ENCODE data around the gene ACTR1B. TPM values are rescaled to one million over a fixed set of nuclear protein-coding genes. Genes with fewer than 3 reads are reported as not detected.

ACTR1B gene
- total RNA-seq, 1 experiment from 2014 or later = 58.2 TPM

DNA sequence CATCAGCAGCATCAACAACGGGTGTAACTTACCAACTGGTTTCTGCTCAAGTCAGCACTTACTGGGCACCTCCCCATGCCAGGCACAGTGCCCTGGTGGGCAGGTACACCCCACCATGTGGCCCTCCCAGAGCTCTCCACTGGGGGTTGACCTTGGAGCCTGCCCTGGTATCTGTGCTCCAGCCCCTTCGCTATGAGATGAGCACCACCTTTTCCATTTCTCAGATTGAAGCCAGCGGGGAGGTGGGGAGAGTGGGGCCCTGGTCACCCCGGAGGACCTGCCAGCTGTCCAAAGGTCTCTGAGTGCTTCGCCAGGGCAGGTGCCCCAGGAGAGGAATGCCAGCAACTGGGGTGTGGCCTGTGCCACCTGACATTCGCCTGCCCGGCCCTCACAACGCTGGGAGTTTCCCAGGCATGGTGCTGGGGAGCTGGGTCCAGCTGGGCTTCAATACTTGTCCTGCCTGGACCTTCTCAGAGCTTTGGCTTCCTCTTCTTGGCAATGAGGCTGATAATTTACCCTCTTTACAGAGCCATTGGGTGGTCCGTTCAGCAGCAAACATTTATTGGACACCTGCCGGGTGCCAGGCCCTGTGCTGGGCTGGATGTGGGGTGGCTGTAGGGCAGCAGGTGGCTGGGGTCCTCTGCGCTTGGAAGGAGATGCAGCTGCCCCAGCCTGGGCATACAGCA lies 43.7 kb upstream of the ACTR1B start:
- H3K27ac Mint-ChIP-seq = no peak overlapping the region
- CTCF ChIA-PET = interaction anchor here (0.9 to 9.2 kb wide), 4 partner anchors 8 to 117 kb away, joined by 4 to 124 read pairs (median 32); no protein-coding TSS in a partner anchor
- no peak for DNase-seq (ENCODE audit: low spot score)
- POLR2A ChIA-PET = interaction anchor here (0.5 kb wide), 1 partner anchor 27 kb away, joined by 3 read pairs; no protein-coding TSS in a partner anchor
- no peak overlapping the region for H3K4me3 Mint-ChIP-seq
- TF ChIP-seq, protein P1, sequence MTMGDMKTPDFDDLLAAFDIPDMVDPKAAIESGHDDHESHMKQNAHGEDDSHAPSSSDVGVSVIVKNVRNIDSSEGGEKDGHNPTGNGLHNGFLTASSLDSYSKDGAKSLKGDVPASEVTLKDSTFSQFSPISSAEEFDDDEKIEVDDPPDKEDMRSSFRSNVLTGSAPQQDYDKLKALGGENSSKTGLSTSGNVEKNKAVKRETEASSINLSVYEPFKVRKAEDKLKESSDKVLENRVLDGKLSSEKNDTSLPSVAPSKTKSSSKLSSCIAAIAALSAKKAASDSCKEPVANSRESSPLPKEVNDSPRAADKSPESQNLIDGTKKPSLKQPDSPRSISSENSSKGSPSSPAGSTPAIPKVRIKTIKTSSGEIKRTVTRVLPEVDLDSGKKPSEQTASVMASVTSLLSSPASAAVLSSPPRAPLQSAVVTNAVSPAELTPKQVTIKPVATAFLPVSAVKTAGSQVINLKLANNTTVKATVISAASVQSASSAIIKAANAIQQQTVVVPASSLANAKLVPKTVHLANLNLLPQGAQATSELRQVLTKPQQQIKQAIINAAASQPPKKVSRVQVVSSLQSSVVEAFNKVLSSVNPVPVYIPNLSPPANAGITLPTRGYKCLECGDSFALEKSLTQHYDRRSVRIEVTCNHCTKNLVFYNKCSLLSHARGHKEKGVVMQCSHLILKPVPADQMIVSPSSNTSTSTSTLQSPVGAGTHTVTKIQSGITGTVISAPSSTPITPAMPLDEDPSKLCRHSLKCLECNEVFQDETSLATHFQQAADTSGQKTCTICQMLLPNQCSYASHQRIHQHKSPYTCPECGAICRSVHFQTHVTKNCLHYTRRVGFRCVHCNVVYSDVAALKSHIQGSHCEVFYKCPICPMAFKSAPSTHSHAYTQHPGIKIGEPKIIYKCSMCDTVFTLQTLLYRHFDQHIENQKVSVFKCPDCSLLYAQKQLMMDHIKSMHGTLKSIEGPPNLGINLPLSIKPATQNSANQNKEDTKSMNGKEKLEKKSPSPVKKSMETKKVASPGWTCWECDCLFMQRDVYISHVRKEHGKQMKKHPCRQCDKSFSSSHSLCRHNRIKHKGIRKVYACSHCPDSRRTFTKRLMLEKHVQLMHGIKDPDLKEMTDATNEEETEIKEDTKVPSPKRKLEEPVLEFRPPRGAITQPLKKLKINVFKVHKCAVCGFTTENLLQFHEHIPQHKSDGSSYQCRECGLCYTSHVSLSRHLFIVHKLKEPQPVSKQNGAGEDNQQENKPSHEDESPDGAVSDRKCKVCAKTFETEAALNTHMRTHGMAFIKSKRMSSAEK (CRISPR knock-in tag; IDR thresholded peaks at IDR 0.05; ENCODE audit: borderline replicate concordance) = no peak
- TF ChIP-seq RORB (CRISPR knock-in tag; IDR thresholded peaks at IDR 0.05) = no peak
- TF ChIP-seq CREM (CRISPR knock-in tag; IDR thresholded peaks at IDR 0.05) = no peak
- no peak for TF ChIP-seq KAT7 (CRISPR knock-in tag; IDR thresholded peaks at IDR 0.05; ENCODE audit: borderline replicate concordance)
- no peak for TF ChIP-seq ZNF512 (CRISPR knock-in tag; IDR thresholded peaks at IDR 0.05; ENCODE audit: borderline replicate concordance)
- TF ChIP-seq ZNF423 (CRISPR knock-in tag; IDR thresholded peaks at IDR 0.05) = no peak
- H3K27me3 Mint-ChIP-seq (ENCODE audit: low read depth) = peaks cover 4% of the 10 kb centered on the region; the same call in 1 of the 2 replicates
- H3K4me1 Mint-ChIP-seq = peaks cover 7% of the 10 kb centered on the region
- H3K36me3 Mint-ChIP-seq = 0 out of 2 replicates have a peak, but pooled peaks cover 2% of the 10 kb centered on the region
- peaks cover 3% of the 10 kb centered on the region; the same call in 1 of the 2 replicates for H3K9me3 Mint-ChIP-seq
- no peak for ATAC-seq

DNA sequence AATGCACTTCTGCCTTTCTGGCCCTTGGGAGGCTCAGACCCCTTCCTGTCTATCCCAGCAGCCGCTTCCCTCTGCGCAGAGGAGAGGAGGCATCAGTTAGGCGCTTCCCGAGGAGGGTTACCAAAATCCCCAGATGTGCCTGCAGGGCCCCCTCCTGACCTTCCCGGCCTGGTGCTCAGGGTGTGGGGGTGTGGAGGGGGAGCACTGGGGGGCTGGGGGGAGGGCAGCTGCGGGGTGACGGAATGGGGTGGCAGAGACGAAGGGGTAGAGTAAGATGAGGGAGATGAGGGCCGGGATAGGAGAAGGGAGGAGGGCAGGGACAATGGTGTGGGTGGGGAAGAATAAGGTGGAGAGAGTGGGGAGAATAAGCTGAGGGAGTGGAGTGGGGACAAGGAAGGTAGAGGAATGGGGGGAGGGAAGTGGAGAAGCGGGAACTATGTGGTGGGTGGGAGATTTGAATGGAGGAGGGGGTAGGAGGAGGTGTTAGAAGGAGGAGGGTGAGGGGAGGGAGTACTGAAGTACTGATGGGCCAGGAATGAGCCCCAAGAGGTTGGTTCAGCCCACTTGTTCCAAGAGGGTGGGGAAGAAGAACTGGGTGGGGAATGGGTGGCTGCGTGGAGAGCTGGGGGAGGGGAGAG lies 43.0 kb upstream of the ACTR1B start:
- H3K27ac Mint-ChIP-seq = no peak overlapping the region
- H3K4me1 Mint-ChIP-seq = peaks cover 10% of the 10 kb centered on the region
- DNase-seq (ENCODE audit: low spot score) (no peak), ATAC-seq (no peak)
- no peak for TF ChIP-seq CBFB (CRISPR knock-in tag; IDR thresholded peaks at IDR 0.05; ENCODE audit: low read depth)
- no peak for TF ChIP-seq CREM (CRISPR knock-in tag; IDR thresholded peaks at IDR 0.05)
- TF ChIP-seq ESRRA (CRISPR knock-in tag; IDR thresholded peaks at IDR 0.05; ENCODE audit: borderline replicate concordance) = no peak
- TF ChIP-seq ZNF671 (CRISPR knock-in tag; IDR thresholded peaks at IDR 0.05) = no peak
- TF ChIP-seq PRRX2 (CRISPR knock-in tag; IDR thresholded peaks at IDR 0.05) = no peak
- TF ChIP-seq FOXP1 (CRISPR knock-in tag; IDR thresholded peaks at IDR 0.05; ENCODE audit: borderline replicate concordance) = no peak
- no peak for TF ChIP-seq CREB1 (CRISPR knock-in tag; IDR thresholded peaks at IDR 0.05)
- TF ChIP-seq, protein P1 (CRISPR knock-in tag; IDR thresholded peaks at IDR 0.05; ENCODE audit: borderline replicate concordance) = no peak
- TF ChIP-seq ZNF138 (CRISPR knock-in tag; conservative IDR thresholded peaks at IDR 0.05) = no peak
- TF ChIP-seq HMGA2 (CRISPR knock-in tag; IDR thresholded peaks at IDR 0.05) = no peak
- no peak for TF ChIP-seq NFYB (CRISPR knock-in tag; conservative IDR thresholded peaks at IDR 0.05; ENCODE audit: low read depth)
- TF ChIP-seq KAT7 (CRISPR knock-in tag; IDR thresholded peaks at IDR 0.05; ENCODE audit: borderline replicate concordance) = no peak
- TF ChIP-seq TEAD4 (CRISPR knock-in tag; IDR thresholded peaks at IDR 0.05) = no peak
- POLR2A ChIA-PET = interaction anchor here (0.5 to 0.6 kb wide), 2 partner anchors 17 to 28 kb away, joined by 3 read pairs; no protein-coding TSS in a partner anchor
- 0 out of 2 replicates have a peak, but pooled peaks cover 2% of the 10 kb centered on the region for H3K36me3 Mint-ChIP-seq
- H3K4me3 Mint-ChIP-seq = no peak overlapping the region
- peaks cover 3% of the 10 kb centered on the region; the same call in 1 of the 2 replicates for H3K9me3 Mint-ChIP-seq
- CTCF ChIA-PET = interaction anchor here (0.6 to 9.2 kb wide), 7 partner anchors 8 to 116 kb away, joined by 3 to 124 read pairs (median 6); no protein-coding TSS in a partner anchor
- H3K27me3 Mint-ChIP-seq (ENCODE audit: low read depth) = peaks cover 4% of the 10 kb centered on the region; the same call in 1 of the 2 replicates

Data from WTC11 (cell line).